Measurements from ENCODE around the gene ACTR3.
"Not testable (repeated sequence)": the region's sequence is repeated elsewhere in the genome, so short reads cannot be mapped to it uniquely, and the experiment has no call there.

The ACTR3 gene

DNA sequence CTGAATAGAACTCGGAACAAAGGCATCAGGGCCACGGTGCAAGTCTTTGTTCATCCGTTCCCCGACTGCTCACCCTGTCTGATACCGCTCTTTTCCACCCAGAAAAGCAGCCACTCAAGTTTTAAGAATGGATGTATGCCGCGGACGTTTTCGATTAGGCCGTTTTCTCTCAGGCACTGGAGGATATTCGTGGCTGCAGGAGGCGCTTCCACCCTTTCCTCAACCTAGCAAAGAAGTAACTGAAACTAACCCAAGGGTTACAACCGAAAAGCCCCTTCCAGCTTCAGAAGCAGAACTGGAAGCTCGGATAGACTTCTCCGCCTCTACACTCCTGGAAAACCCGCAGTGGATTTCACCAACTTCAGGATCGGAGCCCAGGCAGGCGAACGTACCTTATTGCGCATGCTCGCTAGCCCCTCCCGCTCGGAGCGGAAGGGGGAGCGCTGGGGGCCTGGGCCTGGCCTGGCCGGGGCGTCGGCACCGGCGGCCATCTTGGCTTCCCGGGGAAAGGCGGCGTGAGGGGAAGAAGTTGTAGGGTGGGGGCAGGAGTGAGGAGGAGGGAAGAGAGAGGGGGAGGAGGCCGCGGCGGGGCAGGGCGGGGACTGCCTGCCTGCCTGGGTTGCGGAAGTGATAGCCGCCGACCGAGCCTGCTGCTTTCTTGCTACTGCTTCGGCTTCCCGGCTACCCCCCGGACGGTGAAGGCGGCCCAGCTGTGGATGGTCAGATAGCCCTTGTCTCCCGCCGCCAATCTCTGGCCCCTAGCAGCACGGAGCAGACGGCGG, at the start of gene ACTR3:
Gene ACTR3 (plus strand): TSS at position 619 of the 782 bp plus-strand sequence. CDS start 191 bp downstream, outside the sequence.
- peak; percentile 97 for DNase-seq

DNA sequence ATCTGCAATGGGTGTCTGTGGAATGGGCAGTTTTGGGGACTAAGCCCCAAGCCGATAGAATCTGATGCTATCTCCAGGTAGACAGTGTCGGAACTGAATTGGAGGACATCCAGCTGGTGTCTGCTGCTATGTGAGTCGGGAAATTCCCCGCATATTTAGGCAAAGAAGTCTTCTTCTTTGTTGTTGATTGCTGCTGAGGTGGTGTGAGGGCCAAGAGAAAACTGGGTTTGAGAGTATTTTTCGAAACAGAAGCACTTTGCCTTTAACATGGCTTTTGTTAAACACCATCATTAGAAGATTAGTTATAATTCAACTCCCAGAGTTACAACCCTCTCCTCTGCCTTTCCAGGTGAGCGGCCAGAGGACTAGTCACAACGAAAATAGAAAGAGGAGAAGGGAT, 49.4 kb upstream of the ACTR3 start:
- no peak for DNase-seq

DNA sequence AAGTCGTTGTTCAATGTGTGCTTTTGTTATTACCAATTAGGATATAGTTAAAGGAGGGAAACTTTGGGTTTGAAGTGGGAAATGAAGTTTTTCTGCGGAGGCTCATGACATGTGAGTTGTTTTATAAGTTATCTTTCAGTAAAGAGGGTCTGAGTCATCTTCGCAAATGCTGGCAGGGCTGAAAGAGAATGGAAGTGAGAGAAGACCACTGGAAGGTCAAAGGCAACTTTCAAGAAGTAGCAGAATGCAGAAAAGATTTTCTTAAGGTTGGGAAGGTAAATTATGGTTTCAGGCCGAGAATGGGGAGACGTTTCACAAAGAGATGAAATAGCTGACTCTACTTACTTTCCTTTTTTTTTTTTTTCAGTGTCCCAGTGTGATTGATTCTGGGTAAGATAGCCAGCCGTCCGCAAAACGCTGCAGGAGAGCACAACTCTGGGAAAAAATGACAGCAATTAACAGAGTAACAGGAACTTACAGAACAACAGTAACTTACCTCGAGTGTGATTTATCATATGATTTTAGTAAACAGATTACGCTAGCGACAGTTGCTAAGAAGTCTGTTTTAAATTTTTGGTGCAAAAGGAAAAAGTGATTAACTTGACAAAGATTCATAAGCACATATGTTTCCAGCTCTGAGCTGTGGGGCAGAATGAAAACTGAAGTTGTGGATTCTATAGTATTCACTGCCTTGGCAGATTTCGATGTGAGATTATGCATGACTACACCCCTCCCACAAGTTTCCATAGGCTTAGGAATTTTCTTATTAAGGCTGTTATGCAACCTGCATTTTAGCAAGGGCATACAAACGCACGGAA, 46.8 kb upstream of the ACTR3 start:
- no peak for DNase-seq

DNA sequence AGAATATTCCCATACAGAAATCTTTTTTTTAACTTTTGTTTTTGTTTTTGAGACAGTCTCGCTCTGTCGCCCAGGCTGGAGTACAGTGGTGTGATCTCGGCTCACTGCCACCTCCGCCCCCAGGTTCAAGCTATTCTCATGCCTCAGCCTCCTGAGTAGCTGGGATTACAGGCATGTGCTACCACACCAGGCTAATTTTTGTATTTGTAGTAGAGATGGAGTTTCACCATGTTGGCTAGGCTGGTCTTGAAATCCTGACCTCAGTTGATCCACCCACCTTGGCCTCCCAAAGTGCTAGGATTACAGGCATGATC, 46.2 kb upstream of the ACTR3 start:
- DNase-seq = not testable (repeated sequence)

DNA sequence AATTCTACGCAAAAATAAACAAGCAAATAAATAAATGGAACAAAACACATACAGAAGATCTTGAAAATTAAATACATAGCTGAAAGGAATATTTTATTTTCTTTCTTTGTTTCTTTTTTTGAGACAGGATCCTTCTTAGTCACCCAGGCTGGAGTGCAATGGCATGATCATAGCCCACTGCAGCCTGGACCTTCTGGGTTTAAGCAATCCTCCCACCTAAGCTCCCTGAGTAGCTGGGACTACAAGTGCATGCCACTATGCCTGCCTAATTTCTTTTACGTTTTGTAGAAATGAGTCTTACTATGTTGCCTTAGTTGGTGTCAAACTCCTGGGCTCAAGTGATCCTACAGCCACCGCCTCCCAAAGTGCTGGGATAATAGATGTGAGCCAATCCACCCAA, 44.6 kb upstream of the ACTR3 start:
- DNase-seq = no peak

DNA sequence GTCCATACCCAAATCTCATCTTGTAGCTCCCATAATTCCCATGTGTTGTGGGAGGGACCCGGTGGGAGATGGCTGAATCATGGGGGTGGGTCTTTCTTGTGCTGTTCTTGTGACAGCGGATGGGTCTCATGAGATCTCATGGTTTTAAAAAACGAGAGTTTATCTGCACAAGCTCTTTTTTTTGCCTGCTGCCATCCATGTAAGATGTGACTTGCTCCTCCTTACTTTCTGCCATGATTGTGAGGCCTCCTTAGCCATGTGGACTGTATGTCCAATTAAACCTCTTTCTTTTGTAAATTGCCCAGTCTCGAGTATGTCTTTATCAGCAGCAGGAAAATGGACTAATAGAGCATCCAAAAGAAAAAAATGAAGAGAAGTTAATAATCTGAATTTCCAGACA, 44.1 kb upstream of the ACTR3 start:
- DNase-seq = not testable (repeated sequence)

DNA sequence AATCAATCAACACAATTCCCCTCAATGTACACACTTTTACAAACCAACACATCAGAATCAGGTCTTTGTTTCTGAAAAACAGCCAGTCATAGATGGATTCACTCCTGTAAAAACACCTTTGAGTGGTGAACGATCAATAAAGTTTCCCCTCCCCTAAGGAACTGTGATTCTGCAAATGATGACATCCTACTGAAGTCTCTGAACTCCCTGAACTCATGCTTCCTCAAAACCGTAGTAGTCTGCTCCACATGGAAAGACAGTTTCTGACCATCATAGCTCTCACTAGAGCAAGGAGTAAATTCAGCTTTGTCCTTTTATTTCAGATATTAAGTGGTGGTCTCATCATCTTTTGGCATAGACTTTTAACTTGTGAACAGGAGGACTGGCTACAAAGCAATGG, 43.5 kb upstream of the ACTR3 start:
- DNase-seq = no peak

DNA sequence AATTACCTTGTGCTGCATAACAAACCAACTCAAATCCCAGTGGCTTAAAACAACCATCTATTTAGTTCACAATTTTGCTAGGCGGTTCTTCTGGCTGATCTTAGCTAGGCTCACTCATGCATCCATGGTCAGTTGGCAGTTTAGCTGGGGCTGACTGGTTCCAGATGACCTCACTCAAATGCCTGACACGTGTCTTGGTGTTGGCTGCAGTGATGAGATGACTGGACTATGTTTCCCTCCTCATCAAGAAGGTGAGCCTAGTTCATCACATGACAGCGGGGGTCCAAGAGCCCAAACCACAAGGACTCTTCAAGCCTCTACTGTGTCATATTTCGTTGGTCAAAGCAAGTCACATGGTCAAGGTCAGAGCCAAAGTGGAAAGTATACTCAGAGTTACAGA, 42.7 kb upstream of the ACTR3 start:
- no peak for DNase-seq

DNA sequence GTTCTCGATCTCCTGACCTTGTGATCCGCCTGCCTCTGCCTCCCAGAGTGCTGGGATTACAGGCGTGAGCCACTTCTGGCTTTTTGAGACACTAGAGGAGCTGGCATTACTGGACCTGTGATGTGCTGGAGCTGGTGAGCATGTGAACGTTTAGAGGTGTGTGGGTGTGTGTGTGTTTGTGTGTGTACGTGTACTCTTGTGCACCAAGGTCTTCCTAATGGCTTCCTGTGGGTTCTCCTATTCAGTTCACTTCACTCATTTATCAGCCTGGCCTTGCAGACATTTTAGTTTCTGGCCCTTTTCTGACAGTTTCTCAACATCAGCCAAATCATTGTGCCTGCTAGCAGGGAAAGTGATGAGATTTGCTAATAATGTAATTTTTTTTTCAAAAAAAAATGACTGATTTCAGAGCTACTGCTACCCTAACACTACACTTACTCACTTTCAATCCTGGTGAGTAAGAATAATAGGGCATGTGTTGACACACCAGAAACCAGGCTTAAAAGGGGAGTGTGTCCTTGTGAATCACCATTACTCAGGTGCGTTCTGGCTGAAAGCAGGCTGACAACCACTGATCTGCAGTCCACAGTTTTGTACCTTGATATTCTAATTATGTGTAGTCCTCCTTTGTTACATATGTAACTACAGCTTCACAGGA, 41.0 kb upstream of the ACTR3 start:
- no peak for DNase-seq

DNA sequence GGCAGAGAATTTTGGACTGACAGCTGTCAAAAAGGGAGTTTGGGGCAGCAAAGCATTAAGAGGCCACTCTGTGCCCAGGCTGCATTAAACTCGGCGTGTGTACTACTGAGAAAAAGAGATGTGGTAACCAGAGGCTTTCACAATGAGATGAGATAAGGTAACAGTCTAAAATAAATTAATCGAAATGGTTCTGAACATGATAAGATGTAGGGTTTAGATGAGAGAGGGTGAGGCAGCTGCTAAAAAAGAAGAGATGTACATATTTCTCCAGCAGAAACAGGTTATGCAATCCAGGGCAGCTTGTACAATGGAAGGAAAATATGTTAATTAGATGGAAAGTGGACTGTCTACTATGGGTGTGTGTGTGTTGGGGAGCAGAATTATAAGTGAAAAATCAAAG, 39.2 kb upstream of the ACTR3 start:
- no peak for DNase-seq

DNA sequence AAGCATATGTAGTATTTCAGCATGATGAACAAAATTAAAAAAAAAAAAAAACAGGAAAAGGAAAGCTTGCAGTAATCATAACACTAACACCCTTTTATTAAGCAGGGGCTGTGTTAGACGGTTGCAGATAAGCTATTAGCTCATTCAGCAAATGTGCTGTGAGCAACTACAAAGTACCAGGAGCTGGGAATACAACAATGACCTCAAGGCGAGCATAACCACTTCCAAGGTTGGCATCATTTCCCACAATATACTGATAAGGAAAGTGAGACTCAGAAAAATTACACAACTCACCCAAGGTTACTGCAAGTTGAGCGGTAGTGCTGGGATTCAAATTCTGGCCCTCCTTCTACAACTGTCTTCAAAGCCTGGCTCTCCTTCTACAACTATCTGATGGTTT, 38.2 kb upstream of the ACTR3 start:
- no peak for DNase-seq

DNA sequence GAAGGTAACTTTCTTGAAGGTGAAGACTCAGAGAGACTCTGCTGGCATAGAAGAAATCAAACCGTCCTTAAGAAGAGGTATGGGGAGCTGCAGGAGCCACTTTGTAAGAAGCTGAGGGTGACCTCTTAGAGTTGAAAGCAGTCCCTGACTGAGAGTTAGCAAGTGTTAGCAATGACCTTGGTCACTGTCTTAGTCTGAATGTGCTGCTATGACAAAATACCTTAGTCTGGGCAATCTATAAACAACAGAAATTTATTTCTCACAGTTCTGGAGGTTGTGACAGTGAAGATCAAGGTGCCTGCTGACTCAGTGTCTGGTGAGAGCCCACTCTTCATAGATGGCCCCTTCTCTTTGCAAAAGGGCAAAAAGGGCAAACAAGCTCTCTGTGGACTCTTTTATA, 35.7 kb upstream of the ACTR3 start:
- no peak for DNase-seq

DNA sequence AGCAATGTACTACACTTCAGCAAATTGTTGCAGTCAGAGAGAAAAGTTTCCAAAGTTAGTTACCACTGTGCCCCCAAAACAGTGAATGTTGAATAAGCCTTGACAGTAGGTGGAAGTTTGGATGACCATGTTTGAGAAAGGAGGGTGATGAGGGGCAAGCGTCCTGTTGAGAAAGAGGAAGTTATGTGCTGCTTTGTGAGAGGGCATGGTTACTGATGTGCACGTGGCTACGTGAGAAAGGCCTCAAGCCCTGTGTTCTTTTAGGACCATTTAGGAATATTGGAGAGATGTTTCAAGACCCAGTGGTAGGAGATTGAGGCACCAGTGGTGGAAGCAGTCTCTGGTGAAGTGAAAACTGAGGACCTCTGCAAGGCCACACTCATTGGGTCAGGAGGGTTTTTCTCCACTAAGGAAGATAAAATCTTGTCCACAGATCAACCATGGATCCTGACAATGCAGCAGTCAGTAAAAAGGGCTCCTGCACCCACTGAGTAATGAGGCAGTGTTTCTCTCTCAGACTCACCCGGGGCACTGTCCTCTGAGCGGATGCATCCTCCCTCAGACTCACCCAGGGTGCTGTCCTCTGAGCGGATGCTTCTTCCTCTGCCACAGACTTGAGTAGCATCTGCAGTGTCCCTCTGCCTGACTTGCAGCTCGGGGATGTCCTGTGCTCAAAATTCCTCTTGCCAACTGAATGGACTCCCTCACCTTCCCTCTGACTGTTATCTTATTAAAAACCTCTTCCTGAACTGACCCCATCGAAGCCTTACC, 34.7 kb upstream of the ACTR3 start:
- DNase-seq = no peak

DNA sequence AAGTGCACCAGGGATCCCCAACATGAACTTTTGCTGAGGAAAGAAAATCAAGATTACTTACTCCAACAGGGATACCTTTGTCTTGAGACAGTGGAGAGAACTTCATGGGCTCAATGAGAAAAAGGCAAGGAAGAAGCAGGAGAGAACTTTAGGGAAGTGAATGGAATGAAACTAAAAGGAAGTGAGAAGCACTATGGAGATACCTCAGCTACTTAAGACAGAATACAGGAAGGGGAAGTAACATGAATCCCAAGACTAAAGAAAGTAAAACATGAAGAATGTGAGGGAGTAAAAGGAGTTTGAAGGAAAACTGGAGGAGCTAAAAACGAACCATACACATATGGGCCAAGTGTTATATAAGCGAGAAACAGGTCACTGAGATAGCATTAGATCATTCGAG, 32.4 kb upstream of the ACTR3 start:
- no peak for DNase-seq

DNA sequence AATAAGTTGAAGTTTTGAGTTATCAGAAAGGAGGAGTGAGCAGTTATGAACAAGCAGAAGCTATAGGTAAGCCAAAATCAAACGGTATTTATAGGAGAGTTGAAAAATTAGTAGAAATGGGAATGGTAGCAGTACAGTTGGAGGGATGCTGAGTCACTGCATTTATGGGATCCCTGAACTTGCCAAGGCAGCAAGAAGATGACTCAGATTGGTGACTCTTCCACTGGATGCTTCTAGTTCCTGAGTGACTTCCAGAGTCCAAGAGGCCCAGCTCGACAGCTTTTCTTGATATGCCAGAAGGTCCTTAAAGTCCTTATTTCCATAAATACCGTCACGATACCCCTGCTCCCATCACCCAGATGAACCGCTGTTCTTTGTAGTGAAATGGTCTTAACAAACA, 31.1 kb upstream of the ACTR3 start:
- no peak for DNase-seq

DNA sequence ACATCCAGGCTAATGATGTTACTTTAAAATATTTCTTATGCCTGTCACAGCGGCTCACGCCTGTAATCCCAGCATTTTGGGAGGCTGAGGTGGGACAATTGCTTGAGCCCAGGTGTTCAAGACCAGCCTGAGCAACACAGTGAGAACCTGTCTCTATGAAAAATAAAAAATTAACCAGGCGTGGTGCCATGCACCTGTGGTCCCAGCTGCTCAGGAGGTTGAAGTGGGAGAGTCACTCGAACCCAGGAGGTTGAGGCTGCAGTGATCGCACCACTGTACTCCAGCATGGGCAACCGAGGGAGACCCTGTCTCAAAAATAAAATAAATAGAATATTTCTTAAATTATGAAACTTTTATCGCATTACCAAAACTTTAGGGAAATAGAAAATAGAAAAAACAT, 28.1 kb upstream of the ACTR3 start:
- DNase-seq = no peak

DNA sequence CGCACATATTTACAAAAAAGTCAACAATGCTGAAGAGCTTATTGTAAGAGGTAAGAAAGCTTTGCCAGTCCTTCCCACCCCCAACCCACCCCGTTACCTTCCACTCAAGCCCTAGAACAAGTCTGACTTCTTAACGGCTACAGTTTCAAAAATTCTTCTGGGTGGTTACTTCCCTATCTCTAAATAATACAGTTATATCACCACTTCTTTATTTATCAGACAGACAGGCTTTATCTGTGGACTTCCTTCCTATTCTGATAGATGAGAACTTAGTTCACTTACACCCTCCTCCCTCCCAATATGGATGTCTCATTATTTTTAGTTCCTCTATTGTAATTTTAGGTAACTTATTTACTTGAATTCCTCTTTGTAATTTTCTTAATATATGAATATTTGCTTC, 26.7 kb upstream of the ACTR3 start:
- DNase-seq = no peak

DNA sequence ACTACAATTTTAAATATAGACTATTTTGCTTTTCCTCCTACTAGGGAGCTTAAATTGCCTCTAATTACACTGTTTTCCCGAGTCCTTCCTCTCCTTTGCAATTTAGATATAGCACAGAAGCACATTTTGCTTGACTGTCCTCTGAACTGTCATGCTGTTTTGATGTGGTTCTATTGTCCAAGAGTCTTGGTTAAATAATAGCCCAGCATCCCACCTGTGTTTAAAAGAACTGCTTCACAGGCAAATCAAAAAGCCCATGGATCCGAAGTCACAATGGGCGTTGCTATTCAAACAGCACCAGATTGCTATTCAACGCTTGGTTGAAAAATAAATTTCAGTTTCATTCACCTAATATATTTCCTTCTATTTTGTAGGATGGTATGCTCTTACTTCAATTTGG, 22.3 kb upstream of the ACTR3 start:
- no peak for DNase-seq

DNA sequence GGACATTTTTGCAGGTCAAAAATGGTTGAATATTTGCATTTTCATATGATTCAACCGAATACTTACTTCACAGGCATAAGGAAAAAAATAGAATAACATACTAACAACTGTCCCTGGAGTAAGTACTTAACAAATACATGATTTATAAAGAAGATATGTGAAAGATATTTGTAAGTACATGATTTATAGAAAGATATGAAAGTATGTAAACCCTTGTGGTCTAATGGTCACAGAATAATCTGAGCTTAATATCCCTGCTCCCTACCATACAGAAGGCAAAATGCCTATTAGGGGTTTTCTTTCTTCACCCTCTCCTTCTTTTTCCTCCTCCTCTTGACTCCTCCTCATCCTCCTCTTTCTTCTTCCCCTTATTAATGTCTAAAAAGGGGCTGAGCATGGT, 20.6 kb upstream of the ACTR3 start:
- DNase-seq = no peak

DNA sequence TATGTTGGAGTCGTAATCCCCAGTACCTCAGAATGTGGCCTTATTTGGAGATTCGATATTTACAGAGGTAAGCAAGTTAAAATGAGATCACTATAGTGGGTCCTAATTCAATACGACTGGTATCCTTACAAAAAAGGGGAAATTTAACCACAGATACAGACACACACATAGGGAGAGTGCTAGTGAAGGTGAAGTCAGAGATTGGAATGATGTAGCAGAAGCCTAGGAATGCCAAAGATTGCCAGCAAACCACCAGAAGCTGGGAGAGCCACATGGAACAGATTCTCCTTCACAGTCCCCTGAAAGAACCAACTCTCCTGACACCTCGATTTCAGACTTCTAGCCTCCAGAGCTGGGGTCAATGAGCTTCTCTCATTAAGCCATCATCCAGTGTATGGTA, 17.7 kb upstream of the ACTR3 start:
- DNase-seq = no peak

DNA sequence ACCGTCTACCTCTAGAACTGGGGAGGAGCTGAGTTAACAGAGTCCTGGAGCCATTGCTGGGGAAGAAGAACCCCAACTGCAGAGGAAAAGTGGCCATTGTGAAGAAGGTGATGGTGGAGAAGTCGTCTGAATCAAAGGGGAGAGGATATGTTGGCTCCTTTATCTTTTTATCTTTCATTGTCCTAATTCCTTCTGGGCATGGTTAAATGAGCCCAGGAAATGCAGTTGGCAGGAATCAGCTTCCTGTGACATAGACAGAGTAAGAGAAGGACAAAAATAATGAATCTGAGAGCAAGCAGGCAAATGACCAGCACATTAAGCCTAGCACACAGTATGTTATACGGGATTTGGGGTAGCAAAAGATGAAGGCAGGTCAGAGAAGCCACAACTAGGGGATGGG, 16.0 kb upstream of the ACTR3 start:
- DNase-seq = no peak

DNA sequence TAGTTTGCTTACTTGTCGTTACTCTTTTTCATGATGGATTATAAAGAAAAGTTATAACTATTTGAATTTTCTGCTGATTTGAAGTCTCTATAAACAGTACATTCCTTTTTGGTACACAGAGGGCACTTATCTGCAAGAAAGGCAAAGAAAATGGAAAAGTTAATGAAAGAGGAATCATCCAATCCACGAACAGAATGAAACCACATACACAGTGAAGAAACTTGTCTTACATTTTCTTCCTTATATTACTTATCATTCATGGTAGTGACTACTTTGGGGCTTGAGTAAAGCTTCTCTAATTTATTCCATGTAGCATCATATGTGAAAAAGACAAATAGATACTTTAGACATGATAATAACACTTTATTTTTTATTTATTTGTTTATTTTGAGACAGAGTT, 14.8 kb upstream of the ACTR3 start:
- no peak for DNase-seq

Measured in KG1 (cell line).